ENCODE measurements around the gene MED29.

The MED29 gene

DNA sequence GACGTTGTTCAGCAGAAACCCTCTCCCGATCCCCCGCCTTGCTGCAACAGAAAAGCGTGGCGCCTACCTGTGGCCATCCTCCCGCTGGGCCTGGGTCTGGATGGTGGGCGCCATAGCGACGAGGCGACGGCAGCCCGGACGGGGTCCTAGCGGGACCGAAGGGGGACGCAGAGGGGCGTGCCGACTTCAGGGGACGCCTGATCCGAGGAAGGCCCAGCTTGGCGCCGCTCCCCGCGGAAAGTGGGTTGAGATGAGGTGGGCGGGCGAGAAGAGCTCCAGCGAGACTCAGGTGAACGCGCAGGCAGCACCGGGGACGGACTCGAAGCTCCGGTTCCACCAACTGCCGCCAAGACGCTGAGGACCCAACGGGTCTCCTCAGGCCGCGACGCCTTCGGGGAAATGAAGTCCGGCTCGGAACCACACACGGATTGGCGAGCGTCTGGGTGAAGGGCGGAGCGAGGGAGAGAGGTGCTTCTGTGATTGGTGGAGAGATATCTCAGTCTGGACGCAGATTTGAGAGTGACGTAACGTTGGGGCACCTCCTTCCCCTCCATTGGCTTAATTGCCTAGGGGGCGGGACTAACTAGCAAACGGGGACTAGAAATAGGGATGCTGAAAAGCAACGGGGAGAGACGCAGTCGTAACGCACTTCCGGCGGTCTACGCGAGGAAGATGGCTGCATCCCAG lies at the start of gene MED29, which contains the start of gene PAF1:
TSS of gene MED29 (plus strand) at position 628 of the 687 bp plus-strand sequence. CDS start at position 673, 45 bp downstream.
TSS of gene PAF1 (minus strand) at position 356 of the 687 bp plus-strand sequence. CDS start at position 114, 242 bp downstream.
- FAIRE-seq (peak; percentile 71), DNase-seq (ENCODE audit: insufficient read length, low spot score) (peak; percentile 96)
- no peak for TF ChIP-seq CTCF (IDR thresholded peaks at IDR 0.05; ENCODE audit: insufficient read depth, missing control alignments)

DNA sequence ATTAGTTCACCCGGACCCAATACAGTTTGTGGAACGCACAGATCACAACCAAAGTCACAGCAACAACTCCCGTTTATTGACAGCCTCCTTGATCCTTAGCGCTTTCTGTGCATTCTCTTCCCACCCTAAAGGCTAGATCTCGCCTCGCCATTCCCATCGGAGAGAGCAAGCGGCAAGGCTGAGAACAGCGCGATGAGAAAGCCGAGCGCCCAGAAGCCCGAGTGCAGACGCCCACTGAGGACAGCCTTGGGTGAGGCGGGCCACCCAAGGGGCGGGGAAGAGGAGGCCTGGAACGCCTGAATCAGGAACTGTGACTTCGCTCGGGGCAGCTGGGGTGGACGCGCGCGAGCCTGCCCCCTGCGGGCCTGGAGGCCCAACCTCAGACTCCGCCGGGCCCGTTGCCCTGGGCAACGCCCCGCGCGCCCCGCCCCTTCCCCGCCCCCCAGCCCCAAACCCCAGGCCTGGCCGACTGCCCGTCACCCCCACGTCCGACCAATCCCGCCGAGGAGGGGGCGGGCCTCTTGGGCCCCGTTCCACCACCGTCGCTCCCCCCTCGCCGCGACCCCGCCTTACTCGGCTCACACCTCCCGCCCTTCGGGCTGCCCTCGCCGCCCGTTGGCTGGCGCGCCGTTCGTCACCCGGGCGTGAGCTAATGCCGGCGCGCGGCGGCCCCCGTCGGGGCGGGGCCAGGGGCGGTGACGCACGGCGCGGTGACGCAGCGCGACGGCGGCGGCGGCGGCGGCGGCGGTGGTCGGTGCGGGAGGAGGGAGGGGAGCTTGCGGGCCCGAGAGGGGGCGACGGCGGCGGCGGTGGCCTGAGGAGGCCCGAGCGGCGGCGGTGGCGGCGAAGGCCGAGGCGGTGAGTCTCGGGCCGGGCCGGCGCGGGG lies 49.2 kb upstream of the MED29 start, which contains the start of gene SAMD4B:
TSS of gene SAMD4B (plus strand) at position 703 of the 886 bp plus-strand sequence. CDS start 14,473 bp downstream, outside the sequence.
- peak; percentile 83 for DNase-seq (ENCODE audit: insufficient read length, low spot score)
- FAIRE-seq = no peak
- peak; percentile 46 for TF ChIP-seq CTCF (IDR thresholded peaks at IDR 0.05; ENCODE audit: insufficient read depth, missing control alignments)

DNA sequence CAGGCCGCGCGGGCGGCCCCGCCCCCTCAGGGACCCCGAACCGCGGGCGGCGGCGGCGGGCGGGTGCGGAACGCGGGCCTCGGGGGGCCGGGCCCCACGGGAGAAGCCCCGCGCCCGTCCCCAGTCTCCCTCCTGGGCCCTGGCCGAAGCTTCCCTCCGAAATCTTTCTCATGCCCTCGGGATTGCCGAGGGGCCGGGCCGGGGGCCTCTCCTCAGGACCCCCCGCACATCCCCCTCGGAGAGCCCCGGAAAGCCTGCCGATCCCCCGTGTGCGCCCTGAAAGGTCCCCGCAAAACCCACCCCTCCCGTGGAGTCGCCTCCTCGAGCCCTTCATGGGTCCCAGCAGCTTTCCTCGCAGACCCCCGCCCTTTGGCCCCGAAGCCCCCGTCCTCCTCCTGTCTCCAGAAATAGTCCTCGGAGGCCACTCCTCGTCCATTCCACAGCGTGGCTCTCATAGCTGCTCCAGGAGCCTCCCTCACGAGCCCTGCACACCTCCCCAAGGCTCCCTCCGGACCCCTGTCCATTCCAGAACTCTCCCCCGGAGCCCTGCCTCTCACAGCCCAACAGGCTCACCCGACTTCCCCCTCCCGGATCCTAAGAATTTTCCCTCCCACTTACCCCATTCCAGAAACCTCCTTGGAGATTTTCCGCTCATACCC lies 48.4 kb upstream of the MED29 start:
- DNase-seq (ENCODE audit: insufficient read length, low spot score) (no peak), FAIRE-seq (no peak)
- no peak for TF ChIP-seq CTCF (IDR thresholded peaks at IDR 0.05; ENCODE audit: insufficient read depth, missing control alignments)

GRCh38 chr19:39345956-39346355 lies 45.2 kb upstream of the MED29 start:
- FAIRE-seq = no peak
- TF ChIP-seq CTCF (IDR thresholded peaks at IDR 0.05; ENCODE audit: insufficient read depth, missing control alignments) = no peak

GRCh38 chr19:39347332-39348164 lies 43.6 kb upstream of the MED29 start:
- FAIRE-seq = no peak

More at GRCh38 chr19:39345956-39346355, 45.2 kb upstream of the MED29 start:
- no peak for DNase-seq (ENCODE audit: insufficient read length, low spot score)

More at GRCh38 chr19:39347332-39348164, 43.6 kb upstream of the MED29 start:
- no peak for TF ChIP-seq CTCF (IDR thresholded peaks at IDR 0.05; ENCODE audit: insufficient read depth, missing control alignments)
- no peak for DNase-seq (ENCODE audit: insufficient read length, low spot score)
